Dermis microvascular lymphatic vessel endothelial cell (primary cell): ENCODE data around the gene ELK4. TPM values are rescaled to one million over a fixed set of nuclear protein-coding genes. Genes with fewer than 3 reads are reported as not detected.

Experiments
- DNase-seq, 2 donors: peaks; one replicate each; pipeline versions ENCODE4 v3.0.0 to v3.0.0-alpha.2; 2010; ENCODE audit warnings: low read depth in 2 of 2
- total RNA-seq: library from RNA; depleted of rRNA; stranded (reverse); fragments of >200 nt; gene quantifications from 2 replicates; pipeline ENCODE4 v1.2.1, GENCODE V29; 2014

The ELK4 gene
- total RNA-seq = 33.4 and 44.0 TPM in 2 replicates

GRCh38 chr1:205631768-205632668 is at the start of gene ELK4:
Gene ELK4 (minus strand): TSS chr1:205632011. CDS start chr1:205623882, 8,129 bp downstream.
- peak; percentile 95 to 99 for DNase-seq

GRCh38 chr1:205681364-205681763 is 49.6 kb upstream of the ELK4 start:
- DNase-seq = no peak

GRCh38 chr1:205680073-205680851 is 48.5 kb upstream of the ELK4 start, which contains the start of gene SLC45A3:
Gene SLC45A3 (minus strand): TSS chr1:205680509. CDS start chr1:205664656, 15,853 bp downstream.
- peak in 1 of 2 donors; percentile 38 for DNase-seq

GRCh38 chr1:205678286-205679111 is 46.7 kb upstream of the ELK4 start:
- peak; percentile 74 to 80 for DNase-seq

- no peak for DNase-seq
These were observed 45.4 kb upstream of the ELK4 start for GRCh38 chr1:205677167-205677566.

GRCh38 chr1:205676597-205676996 is 44.8 kb upstream of the ELK4 start:
- DNase-seq = peak; percentile 53 to 60

- DNase-seq = no peak
These were observed 44.2 kb upstream of the ELK4 start for GRCh38 chr1:205676002-205676401.

GRCh38 chr1:205675247-205675646 is 43.4 kb upstream of the ELK4 start:
- no peak for DNase-seq

- no peak for DNase-seq
These were observed 41.2 kb upstream of the ELK4 start for GRCh38 chr1:205672970-205673369.

GRCh38 chr1:205672395-205672889 is 40.6 kb upstream of the ELK4 start:
- no peak for DNase-seq

- DNase-seq = no peak
These were observed 39.0 kb upstream of the ELK4 start for GRCh38 chr1:205670611-205671430.

- DNase-seq = no peak
These were observed 38.3 kb upstream of the ELK4 start for GRCh38 chr1:205670150-205670446.

- DNase-seq = no peak
These were observed 37.7 kb upstream of the ELK4 start for GRCh38 chr1:205669341-205670149.

- DNase-seq = no peak
These were observed 37.1 kb upstream of the ELK4 start for GRCh38 chr1:205668951-205669340.

GRCh38 chr1:205667909-205668643 is 36.3 kb upstream of the ELK4 start:
- no peak for DNase-seq

- DNase-seq = no peak
These were observed 34.8 kb upstream of the ELK4 start for GRCh38 chr1:205666372-205667166.

- DNase-seq = no peak
These were observed 33.6 kb upstream of the ELK4 start for GRCh38 chr1:205665201-205666045.
